Pancreas (tissue), 10 donors: ENCODE results near the gene ARIH2. TPM values are rescaled to one million over a fixed set of nuclear protein-coding genes. Genes with fewer than 3 reads are reported as not detected.

ENCODE experiments used
- ATAC-seq, 4 donors: fragments of 200-7000 bp; cut with Tn5 transposase; one replicate each; pipeline versions ENCODE4 v1.8.0 to v1.9.1; 2020; ENCODE audit warnings: mild to moderate bottlenecking in 4 of 4, moderate library complexity in 4 of 4
- DNase-seq, 6 donors: peaks; one replicate each; pipeline ENCODE4 v3.0.0-alpha.2; 2020
- FAIRE-seq: peaks from 2 replicates; lab custom pipeline; 2012; peaks lifted over from hg19 to GRCh38; lab: Jason Lieb, UNC
- H3K27ac ChIP-seq, 4 donors: fragments of 200-600 bp; sonication (generic); 1 replicate in 3 of 4; 2 replicates in 1 of 4; pipeline versions ENCODE4 v1.5.0 to v1.8.0; 2020
- H3K27me3 ChIP-seq, 4 donors: fragments of 200-600 bp; one replicate each; pipeline ENCODE4 v1.8.0; 2021
- H3K36me3 ChIP-seq, 3 donors: fragments of 200-600 bp; sonication (generic) in 1 of 3; one replicate each; pipeline versions ENCODE4 v1.5.0 to v1.8.0; 2020 to 2021
- H3K4me1 ChIP-seq, 3 donors: fragments of 200-600 bp; one replicate each; pipeline ENCODE4 v1.8.0; 2021
- H3K4me3 ChIP-seq, 4 donors: fragments of 200-600 bp; sonication (generic) in 2 of 4; one replicate each; pipeline versions ENCODE4 v1.5.0 to v1.8.0; 2020 to 2021
- H3K9me3 ChIP-seq, 4 donors: fragments of 200-600 bp; one replicate each; pipeline ENCODE4 v1.8.0; 2021
- CTCF ChIP-seq, 4 donors: fragments of 200-600 bp; sonication (generic) in 3 of 4; IDR thresholded peaks; one replicate each; pipeline versions ENCODE4 v1.5.0 to v1.8.0; 2021; ENCODE audit warnings: antibody characterized with exemption in 4 of 4
- WGBS, 2 donors: extraction: QIAGEN DNeasy Blood & Tissue Kit; methylation state at CpG; one replicate each; pipeline ENCODE4 v1.1.7; 2013; 5-methylcytosine and 5-hydroxymethylcytosine counted together
- intact Hi-C, 3 donors: fragments of 100-400 bp; cut with DNase I; formaldehyde crosslinking; loops; one replicate each; pipeline versions ENCODE4 v1.11.1 to v1.14.2; 2022
- polyA plus RNA-seq, 2 donors: library from polyadenylated mRNA; stranded (reverse); fragments of 200-250 nt; gene quantifications; one replicate each; pipeline ENCODE4 v1.2.3, GENCODE V29; 2013
- total RNA-seq, 6 donors: library from RNA; stranded (reverse); fragmentation: NEBNext Ultra II Directional in 4 of 6; extraction: Animal tissue kit (Norgen Biotek cat#: 25700) in 4 of 6; gene quantifications; one replicate each; pipeline versions ENCODE4 v1.2.1 to v1.2.4, GENCODE V29; 2021 to 2023
- donor health status: healthy with polysubstance abuse.
- donor health status: DM: no; HTN: no; CAD: no; lungs with moderate emphysema.
- donor health status: DM: no; HTN: no; CAD: no.
- donor health status: control.
- donor health status: control.
- donor health status: Bipolar disorder and iron deficiency.
- donor health status: DM: yes; HTN: yes; CAD: no.
- donor health status: DM: no; HTN: no; CAD: no.
- donor health status: DM: no; HTN: no; CAD: no.
- donor health status: DM: yes; HTN: yes; CAD: no.

ARIH2 gene
- total RNA-seq (10 to 100 TPM; 33.3 to 45.8 (median 40.4) TPM), polyA plus RNA-seq (10 to 100 TPM; 50.0 to 53.6 TPM)

- no peaks in the 10 kb centered on the region for H3K9me3 ChIP-seq
- FAIRE-seq (no peak), ATAC-seq (peak; percentile 93 to 97 (median 96)), DNase-seq (peak; percentile 87 to 95 (median 90))
- peak within 1 kb of the TSS; percentile 86 to 94 (median 93) for H3K27ac ChIP-seq
- no peaks in the 10 kb centered on the region for H3K27me3 ChIP-seq
- WGBS, 2 donors: 0% methylated on average over 78 to 97 of the region's 97 CpGs
- TF ChIP-seq CTCF (IDR thresholded peaks at IDR 0.05): no peak
- peak within 1 kb of the TSS; percentile 69 to 98 (median 86) for H3K4me3 ChIP-seq
- peaks cover 0 to 12% (median 7%) of the 10 kb centered on the region in 3 donors for H3K4me1 ChIP-seq
- intact Hi-C loops: no loop called here
- H3K36me3 ChIP-seq: peaks cover 0 to 3% (median 0%) of the 10 kb centered on the region in 3 donors
Observed at GRCh38 chr3:48918388-48919214, at the start of gene ARIH2. ARIH2 (plus strand) TSS chr3:48918842; CDS start chr3:48927559, 8,717 bp downstream.

GRCh38 chr3:48877671-48878070 is 41.0 kb upstream of the ARIH2 start:
- intact Hi-C loops: no loop called here
- no peaks in the 10 kb centered on the region for H3K9me3 ChIP-seq
- no peak for TF ChIP-seq CTCF (IDR thresholded peaks at IDR 0.05)
- no peak for DNase-seq
- no peaks in the 10 kb centered on the region for H3K27me3 ChIP-seq
- FAIRE-seq: no peak
- H3K36me3 ChIP-seq: peaks cover 0 to 9% (median 0%) of the 10 kb centered on the region in 3 donors
- WGBS, 2 donors: 95 to 97% methylated on average over 8 of the region's 8 CpGs
- no peak overlapping the region for H3K27ac ChIP-seq
- H3K4me3 ChIP-seq: no peak overlapping the region
- no peaks in the 10 kb centered on the region for H3K4me1 ChIP-seq
- no peak for ATAC-seq

GRCh38 chr3:48879307-48879993 is 39.2 kb upstream of the ARIH2 start:
- Histone ChIP-seq H3K36me3 (peaks cover 0 to 22% (median 0%) of the 10 kb centered on the region in 3 donors), H3K4me1 (no peaks in the 10 kb centered on the region), H3K27ac (no peak overlapping the region), H3K27me3 (no peaks in the 10 kb centered on the region), H3K4me3 (no peak overlapping the region), H3K9me3 (no peaks in the 10 kb centered on the region)
- FAIRE-seq (no peak), ATAC-seq (no peak), DNase-seq (no peak)
- 86 to 90% methylated on average over 6 of the region's 6 CpGs for WGBS, 2 donors
- intact Hi-C loops: no loop called here
- TF ChIP-seq CTCF (IDR thresholded peaks at IDR 0.05): no peak

- FAIRE-seq: no peak
- no peak overlapping the region for H3K27ac ChIP-seq
- no peaks in the 10 kb centered on the region for H3K27me3 ChIP-seq
- H3K36me3 ChIP-seq: peaks cover 0 to 23% (median 0%) of the 10 kb centered on the region in 3 donors
- WGBS, 2 donors: 93 to 96% methylated on average over 6 of the region's 6 CpGs
- no peak for ATAC-seq
- H3K9me3 ChIP-seq: no peaks in the 10 kb centered on the region
- TF ChIP-seq CTCF (IDR thresholded peaks at IDR 0.05): no peak
- DNase-seq: no peak
- no peak overlapping the region for H3K4me3 ChIP-seq
- H3K4me1 ChIP-seq: no peaks in the 10 kb centered on the region
- intact Hi-C loops: no loop called here
Observed at GRCh38 chr3:48879994-48880377, 38.7 kb upstream of the ARIH2 start.
